Endodermal cell (in vitro differentiated cells): Measurements from ENCODE around the gene TAS2R42. TPM values are rescaled to one million over a fixed set of nuclear protein-coding genes. Genes with fewer than 3 reads are reported as not detected.

Experiments
- DNase-seq: peaks from one replicate; pipeline ENCODE4 v3.0.0-alpha.2; 2017
- H3K27ac ChIP-seq: 2 replicates; pipeline ENCODE4 v1.5.1; 2013; ENCODE audit warnings: mild to moderate bottlenecking, low read depth, low read length, moderate library complexity
- H3K27me3 ChIP-seq: 2 replicates; pipeline ENCODE4 v1.6.1; 2013; ENCODE audit warnings: mild to moderate bottlenecking, low read length, moderate library complexity; ENCODE audit not compliant: insufficient read depth, control insufficient read depth, poor library complexity, severe bottlenecking
- H3K36me3 ChIP-seq: 2 replicates; pipeline ENCODE4 v1.7.0; 2013; ENCODE audit warnings: mild to moderate bottlenecking, low read length, moderate library complexity; ENCODE audit not compliant: control insufficient read depth, insufficient read depth
- H3K4me1 ChIP-seq: one replicate; pipeline ENCODE4 v1.7.0; 2013; ENCODE audit warnings: low read length; ENCODE audit not compliant: control insufficient read depth, insufficient read depth
- H3K4me3 ChIP-seq: 2 replicates; pipeline ENCODE4 v1.5.1; 2013; ENCODE audit warnings: mild to moderate bottlenecking, low read length, moderate library complexity
- H3K9ac ChIP-seq: 2 replicates; pipeline ENCODE4 v1.6.1; 2013; ENCODE audit warnings: mild to moderate bottlenecking, low read length, moderate library complexity; ENCODE audit not compliant: poor library complexity, severe bottlenecking; ENCODE audit errors: extremely low read depth
- H3K9me3 ChIP-seq: 2 replicates; pipeline ENCODE4 v1.6.1; 2013; ENCODE audit warnings: mild to moderate bottlenecking, low read length, moderate library complexity; ENCODE audit not compliant: control insufficient read depth
- H3K27ac Mint-ChIP-seq: 2 replicates; pipeline ENCODE4 v1.8.0; 2020; ENCODE audit warnings: mixed read lengths
- H3K27me3 Mint-ChIP-seq: 2 replicates; pipeline ENCODE4 v1.8.0; 2021; ENCODE audit warnings: mild to moderate bottlenecking, mixed read lengths; ENCODE audit not compliant: insufficient read depth
- H3K36me3 Mint-ChIP-seq: 2 replicates; pipeline ENCODE4 v1.8.0; 2020; ENCODE audit warnings: low read depth, mixed read lengths
- H3K4me1 Mint-ChIP-seq: 2 replicates; pipeline ENCODE4 v1.8.0; 2020; ENCODE audit warnings: mixed read lengths
- H3K4me3 Mint-ChIP-seq: 2 replicates; pipeline ENCODE4 v1.8.0; 2020; ENCODE audit warnings: mild to moderate bottlenecking, moderate library complexity, mixed read lengths
- H3K9me3 Mint-ChIP-seq: 2 replicates; pipeline ENCODE4 v1.8.0; 2020; ENCODE audit warnings: mild to moderate bottlenecking, mixed read lengths
- WGBS, 2 experiments: methylation state at CpG; one replicate each; pipeline versions ENCODE4 v1.1.5 to v1.1.7; 2013; ENCODE audit warnings: missing lambda C conversion rate in 2 of 2, mixed read lengths in 1 of 2; ENCODE audit not compliant: insufficient coverage in 1 of 2, insufficient read length in 1 of 2; 5-methylcytosine and 5-hydroxymethylcytosine counted together
- long read RNA-seq, 4 experiments: library from polyadenylated mRNA in 2 of 4; library from RNA in 1 of 4; library from capped mRNA in 1 of 4; stranded (forward) in 3 of 4; unstranded in 1 of 4; transcript quantifications; one replicate each; pipeline ENCODE4 v2.0.0, GENCODE V29; 2020 to 2021; ENCODE audit warnings: inconsistent platforms in 1 of 4
- polyA plus RNA-seq, 2 experiments: library from polyadenylated mRNA; stranded (reverse); fragments of 50-300 nt; gene quantifications; one replicate each; pipeline ENCODE4 v1.2.3, GENCODE V29; 2013
- total RNA-seq, 2 donors: library from RNA; stranded (reverse); fragmentation: NEBNext Ultra II Directional in 1 of 2; extraction: Animal tissue kit (Norgen Biotek cat#: 25700) in 1 of 2; gene quantifications; 2 replicates in 1 of 2; 3 replicates in 1 of 2; pipeline ENCODE4 v1.2.1, GENCODE V29; 2021
- TF ChIP-seq, protein P1 (sequence below): fragments of 200-600 bp; sonication (generic); conservative IDR thresholded peaks from 2 replicates; pipeline ENCODE4 v1.5.0; 2021; ENCODE audit warnings: antibody characterized with exemption, mild to moderate bottlenecking

TAS2R42 gene, protein sequence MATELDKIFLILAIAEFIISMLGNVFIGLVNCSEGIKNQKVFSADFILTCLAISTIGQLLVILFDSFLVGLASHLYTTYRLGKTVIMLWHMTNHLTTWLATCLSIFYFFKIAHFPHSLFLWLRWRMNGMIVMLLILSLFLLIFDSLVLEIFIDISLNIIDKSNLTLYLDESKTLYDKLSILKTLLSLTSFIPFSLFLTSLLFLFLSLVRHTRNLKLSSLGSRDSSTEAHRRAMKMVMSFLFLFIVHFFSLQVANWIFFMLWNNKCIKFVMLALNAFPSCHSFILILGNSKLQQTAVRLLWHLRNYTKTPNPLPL
- total RNA-seq, result not detected
- polyA plus RNA-seq (2013, experiment 1 of 2), result not detected
- polyA plus RNA-seq (2013, experiment 2 of 2), result not detected
- long read RNA-seq, experiment 1, result 0 reads
- long read RNA-seq, experiment 2, result 0 reads
- long read RNA-seq, experiment 3, result 0 reads
- long read RNA-seq, experiment 4, result 0 reads

DNA sequence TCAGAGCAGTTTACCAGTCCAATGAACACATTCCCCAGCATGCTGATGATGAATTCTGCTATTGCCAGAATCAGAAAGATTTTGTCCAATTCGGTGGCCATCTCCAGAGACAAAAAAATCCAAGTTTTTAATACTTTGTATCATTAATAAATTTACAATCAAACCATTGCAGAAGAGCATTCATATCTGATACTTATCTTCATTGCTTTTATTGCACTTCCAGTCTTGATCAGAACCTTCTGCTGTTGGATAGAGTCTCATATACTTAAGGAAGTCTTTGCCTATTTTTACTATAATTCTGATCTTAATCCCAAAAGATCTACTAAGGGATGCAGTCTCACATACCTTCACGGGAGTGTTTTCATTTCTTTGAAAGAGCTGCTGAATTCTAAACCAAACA, at the start of gene TAS2R42:
Gene TAS2R42 (minus strand): TSS at position 101 of the 400 bp plus-strand sequence. CDS start 0 bp downstream, at position 101.
- no peak within 1 kb of the TSS for H3K4me3 ChIP-seq
- DNase-seq, result no peak
- H3K27me3 ChIP-seq, result no peaks in the 10 kb centered on the region
- no peaks in the 10 kb centered on the region for H3K9me3 ChIP-seq
- H3K9me3 Mint-ChIP-seq, result no peaks in the 10 kb centered on the region
- no peak within 1 kb of the TSS for H3K27ac Mint-ChIP-seq
- no peaks in the 10 kb centered on the region for H3K4me1 Mint-ChIP-seq
- no peaks in the 10 kb centered on the region for H3K27me3 Mint-ChIP-seq
- no peak within 1 kb of the TSS for H3K4me3 Mint-ChIP-seq
- TF ChIP-seq, protein P1, sequence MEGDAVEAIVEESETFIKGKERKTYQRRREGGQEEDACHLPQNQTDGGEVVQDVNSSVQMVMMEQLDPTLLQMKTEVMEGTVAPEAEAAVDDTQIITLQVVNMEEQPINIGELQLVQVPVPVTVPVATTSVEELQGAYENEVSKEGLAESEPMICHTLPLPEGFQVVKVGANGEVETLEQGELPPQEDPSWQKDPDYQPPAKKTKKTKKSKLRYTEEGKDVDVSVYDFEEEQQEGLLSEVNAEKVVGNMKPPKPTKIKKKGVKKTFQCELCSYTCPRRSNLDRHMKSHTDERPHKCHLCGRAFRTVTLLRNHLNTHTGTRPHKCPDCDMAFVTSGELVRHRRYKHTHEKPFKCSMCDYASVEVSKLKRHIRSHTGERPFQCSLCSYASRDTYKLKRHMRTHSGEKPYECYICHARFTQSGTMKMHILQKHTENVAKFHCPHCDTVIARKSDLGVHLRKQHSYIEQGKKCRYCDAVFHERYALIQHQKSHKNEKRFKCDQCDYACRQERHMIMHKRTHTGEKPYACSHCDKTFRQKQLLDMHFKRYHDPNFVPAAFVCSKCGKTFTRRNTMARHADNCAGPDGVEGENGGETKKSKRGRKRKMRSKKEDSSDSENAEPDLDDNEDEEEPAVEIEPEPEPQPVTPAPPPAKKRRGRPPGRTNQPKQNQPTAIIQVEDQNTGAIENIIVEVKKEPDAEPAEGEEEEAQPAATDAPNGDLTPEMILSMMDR, result no peak
- H3K9ac ChIP-seq, result no peak within 1 kb of the TSS
- no peaks in the 10 kb centered on the region for H3K36me3 Mint-ChIP-seq
- no peak within 1 kb of the TSS for H3K27ac ChIP-seq
- no peaks in the 10 kb centered on the region for H3K36me3 ChIP-seq
- 73 to 92% methylated on average over 2 of the region's 2 CpGs for WGBS, 2 experiments
- H3K4me1 ChIP-seq, result no peaks in the 10 kb centered on the region

DNA sequence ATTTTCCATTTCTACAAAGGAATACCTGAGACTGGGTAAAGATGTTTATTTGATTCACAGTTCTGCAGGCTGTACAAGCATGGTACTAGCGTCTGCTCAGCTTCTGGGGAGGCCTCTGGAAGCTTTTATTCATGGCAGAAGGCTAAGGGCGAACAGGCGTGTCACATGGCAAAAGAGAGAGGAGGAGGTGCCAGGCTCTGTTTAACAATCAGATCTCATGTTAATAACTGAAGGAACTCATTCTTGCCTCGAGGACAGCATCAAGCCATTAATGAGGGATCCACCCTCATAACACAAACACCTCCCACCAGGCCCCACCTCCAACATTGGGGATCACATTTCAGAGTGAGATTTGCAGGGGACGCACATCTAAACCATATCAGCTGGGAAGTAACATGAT, 46.8 kb upstream of the TAS2R42 start:
- H3K27ac Mint-ChIP-seq, result no peak overlapping the region
- H3K36me3 Mint-ChIP-seq, result no peaks in the 10 kb centered on the region
- Histone ChIP-seq H3K27ac (no peak overlapping the region), H3K4me1 (no peaks in the 10 kb centered on the region), H3K36me3 (no peaks in the 10 kb centered on the region), H3K4me3 (no peak overlapping the region), H3K9me3 (no peaks in the 10 kb centered on the region), H3K9ac (no peak overlapping the region), H3K27me3 (no peaks in the 10 kb centered on the region)
- TF ChIP-seq, protein P1, result no peak
- H3K4me1 Mint-ChIP-seq, result no peaks in the 10 kb centered on the region
- no peaks in the 10 kb centered on the region for H3K27me3 Mint-ChIP-seq
- H3K4me3 Mint-ChIP-seq, result no peak overlapping the region
- DNase-seq, result no peak
- no peaks in the 10 kb centered on the region for H3K9me3 Mint-ChIP-seq
- 81 to 100% methylated on average over 4 to 5 of the region's 5 CpGs for WGBS, 2 experiments

DNA sequence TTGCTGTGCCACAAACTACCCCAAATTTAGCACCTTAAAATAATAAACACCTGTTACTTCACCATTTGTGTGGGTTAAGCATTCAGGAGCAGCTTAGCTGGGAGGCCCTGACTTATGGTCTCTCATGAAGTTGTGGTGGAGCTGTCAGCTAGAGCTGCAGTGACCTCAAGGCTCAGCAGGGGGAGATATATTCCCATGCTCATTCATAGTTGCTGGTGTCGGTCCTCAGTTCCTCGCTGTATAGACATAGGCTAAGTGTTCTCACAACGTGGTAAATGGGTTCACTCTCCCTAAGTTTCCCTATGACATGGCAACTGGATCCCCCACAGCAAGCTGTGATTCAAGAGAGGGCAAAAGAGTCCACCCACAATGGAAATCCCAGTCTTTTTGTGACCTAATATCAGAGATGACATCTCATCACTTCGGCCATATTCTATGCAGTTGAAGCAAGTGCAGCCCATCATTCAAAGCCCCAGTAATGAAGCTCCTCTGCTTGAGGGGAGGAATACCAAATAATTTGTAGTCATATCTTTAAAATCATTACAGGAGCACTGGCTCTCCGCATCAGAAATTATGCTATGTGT, 41.7 kb upstream of the TAS2R42 start:
- no peak overlapping the region for H3K27ac Mint-ChIP-seq

More for the DNA sequence above, 41.7 kb upstream of the TAS2R42 start:
- DNase-seq, result peak; percentile 93
- Histone ChIP-seq H3K27ac (no peak overlapping the region), H3K27me3 (no peaks in the 10 kb centered on the region), H3K36me3 (no peaks in the 10 kb centered on the region), H3K4me1 (no peaks in the 10 kb centered on the region), H3K4me3 (no peak overlapping the region), H3K9ac (no peak overlapping the region), H3K9me3 (no peaks in the 10 kb centered on the region)
- Mint-ChIP-seq H3K4me1 (no peaks in the 10 kb centered on the region), H3K4me3 (no peak overlapping the region), H3K36me3 (no peaks in the 10 kb centered on the region), H3K9me3 (no peaks in the 10 kb centered on the region), H3K27me3 (no peaks in the 10 kb centered on the region)
- TF ChIP-seq, protein P1, result peak; percentile 99
- 9 to 52% methylated on average over 3 to 5 of the region's 5 CpGs for WGBS, 2 experiments
